HS-27A (cell line): Measurements from ENCODE around the gene DCTN1.
"Not testable (repeated sequence)": the region's sequence is repeated elsewhere in the genome, so short reads cannot be mapped to it uniquely, and the experiment has no call there.

Experiments
- DNase-seq: peaks from one replicate; pipeline ENCODE4 v3.0.0-alpha.2; 2012; ENCODE audit warnings: low read depth, missing footprints

The DCTN1 gene

DNA sequence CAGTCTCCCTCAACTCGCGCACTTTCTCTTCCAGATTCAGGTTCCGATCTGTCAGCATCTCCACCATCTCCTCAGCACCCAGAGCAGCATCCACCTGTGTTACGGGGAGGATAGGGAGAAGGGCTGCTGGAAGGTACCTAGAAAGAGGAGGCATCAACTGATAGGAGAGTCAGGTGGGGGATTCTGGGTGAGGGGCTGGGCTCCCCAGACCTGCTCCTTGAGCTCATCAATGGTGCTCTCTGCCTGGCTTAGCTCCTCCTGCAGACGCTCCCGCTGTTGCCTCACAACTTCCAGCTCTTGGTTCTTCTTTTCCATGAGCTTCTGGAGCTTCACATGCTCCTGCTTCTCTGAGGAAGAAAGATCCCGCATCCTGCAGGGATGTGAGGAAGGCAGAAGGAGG lies 10.1 kb downstream of the DCTN1 start:
- no peak for DNase-seq

- no peak for DNase-seq
Measured at GRCh38 chr2:74368499-74368898, 11.6 kb downstream of the DCTN1 start.

DNA sequence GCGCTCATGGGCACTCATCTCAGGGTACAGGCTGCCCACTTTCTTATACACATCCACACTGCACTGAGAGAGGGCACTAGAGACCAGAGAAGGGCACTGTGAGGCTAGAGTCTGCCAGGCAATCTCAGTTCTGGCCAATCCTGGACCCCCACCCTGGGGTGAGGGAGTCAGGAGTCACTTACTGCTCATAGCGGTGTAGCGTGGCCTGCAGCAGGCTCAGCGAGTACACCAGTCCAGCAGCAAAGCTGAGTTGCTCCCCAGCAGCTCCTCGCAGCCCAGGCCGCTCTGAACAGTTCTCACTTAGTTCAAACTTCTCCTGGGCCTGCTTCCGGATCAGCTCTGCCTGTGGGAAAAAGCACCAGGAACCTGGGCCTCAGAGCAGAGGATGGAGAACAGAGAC lies 12.3 kb downstream of the DCTN1 start:
- no peak for DNase-seq

GRCh38 chr2:74366036-74366435 lies 14.1 kb downstream of the DCTN1 start:
- DNase-seq: no peak

GRCh38 chr2:74364533-74365505 lies 15.3 kb downstream of the DCTN1 start:
- no peak for DNase-seq

GRCh38 chr2:74361327-74361726 lies 18.8 kb downstream of the DCTN1 start:
- no peak for DNase-seq

DNA sequence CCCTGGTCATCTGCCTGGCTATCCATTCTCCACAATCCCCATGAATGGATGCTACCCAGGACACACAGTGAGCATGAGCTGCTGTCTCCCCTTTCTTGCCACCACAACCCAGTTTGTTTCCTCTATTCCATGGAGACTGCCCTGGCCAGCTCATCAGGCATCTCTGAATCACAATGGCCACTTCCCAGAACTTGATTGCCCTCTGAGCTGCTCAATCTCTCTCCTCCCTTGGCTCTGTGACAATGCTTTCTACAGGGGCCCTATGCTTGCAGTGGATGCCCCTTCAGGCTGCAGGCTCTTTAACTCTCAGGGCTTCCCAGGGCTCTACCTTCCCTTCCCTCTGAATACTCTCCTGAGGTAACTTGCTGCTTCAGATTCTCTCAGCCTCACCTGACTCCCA lies 22.5 kb downstream of the DCTN1 start:
- no peak for DNase-seq

DNA sequence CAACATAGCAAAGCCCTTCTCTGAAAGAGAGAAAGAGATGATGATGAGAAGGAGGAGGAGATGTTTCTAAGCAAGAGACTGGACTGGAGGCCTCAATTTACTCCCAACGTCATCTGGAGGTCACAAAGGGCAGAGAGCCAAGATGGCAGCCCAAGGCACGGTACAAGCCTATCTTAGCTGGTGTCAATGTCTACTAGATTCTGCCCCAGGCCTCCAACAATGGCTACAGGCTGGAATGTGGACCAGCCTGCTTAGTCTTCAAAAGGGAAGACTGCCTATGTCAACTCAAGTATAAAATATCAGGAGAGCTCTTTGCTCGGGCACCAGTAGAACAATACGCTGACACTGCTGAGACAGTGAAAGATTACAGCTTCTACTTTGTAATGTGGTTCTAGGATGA lies 30.2 kb downstream of the DCTN1 start:
- no peak for DNase-seq

GRCh38 chr2:74347742-74348141 lies 32.4 kb downstream of the DCTN1 start:
- DNase-seq: no peak

- DNase-seq: no peak
Measured at GRCh38 chr2:74347303-74347702, 32.8 kb downstream of the DCTN1 start.

- DNase-seq: no peak
Measured at GRCh38 chr2:74345272-74345943, 34.7 kb downstream of the DCTN1 start.

DNA sequence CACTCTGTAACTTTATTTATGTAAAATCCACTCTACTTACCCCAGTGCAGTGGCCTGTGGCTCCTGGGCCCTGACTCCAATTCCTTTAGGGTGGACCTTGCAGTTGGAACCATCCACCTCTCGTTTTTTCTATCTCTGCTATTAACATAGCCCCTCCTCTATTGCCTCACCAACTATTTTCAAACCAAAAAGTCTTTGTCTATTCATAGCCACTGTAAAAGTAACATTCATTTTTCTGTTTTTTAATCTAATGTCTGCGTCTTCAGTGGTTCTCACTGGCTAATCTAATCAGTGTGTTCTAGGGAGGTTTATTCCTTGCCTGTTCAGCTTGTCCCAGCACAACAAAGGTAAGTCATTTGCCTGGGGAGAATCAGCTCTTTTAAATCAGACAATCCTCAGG lies 36.8 kb downstream of the DCTN1 start, which contains the start of gene SLC4A5:
Gene SLC4A5, minus strand, starts transcription at position 101 of the 400 bp plus-strand sequence. CDS start 28,393 bp downstream, outside the sequence.
- no peak for DNase-seq

- DNase-seq: not testable (repeated sequence)
Measured at GRCh38 chr2:74336227-74336626, 43.9 kb downstream of the DCTN1 start.

GRCh38 chr2:74334931-74335333 lies 45.2 kb downstream of the DCTN1 start:
- DNase-seq: peak; percentile 24

DNA sequence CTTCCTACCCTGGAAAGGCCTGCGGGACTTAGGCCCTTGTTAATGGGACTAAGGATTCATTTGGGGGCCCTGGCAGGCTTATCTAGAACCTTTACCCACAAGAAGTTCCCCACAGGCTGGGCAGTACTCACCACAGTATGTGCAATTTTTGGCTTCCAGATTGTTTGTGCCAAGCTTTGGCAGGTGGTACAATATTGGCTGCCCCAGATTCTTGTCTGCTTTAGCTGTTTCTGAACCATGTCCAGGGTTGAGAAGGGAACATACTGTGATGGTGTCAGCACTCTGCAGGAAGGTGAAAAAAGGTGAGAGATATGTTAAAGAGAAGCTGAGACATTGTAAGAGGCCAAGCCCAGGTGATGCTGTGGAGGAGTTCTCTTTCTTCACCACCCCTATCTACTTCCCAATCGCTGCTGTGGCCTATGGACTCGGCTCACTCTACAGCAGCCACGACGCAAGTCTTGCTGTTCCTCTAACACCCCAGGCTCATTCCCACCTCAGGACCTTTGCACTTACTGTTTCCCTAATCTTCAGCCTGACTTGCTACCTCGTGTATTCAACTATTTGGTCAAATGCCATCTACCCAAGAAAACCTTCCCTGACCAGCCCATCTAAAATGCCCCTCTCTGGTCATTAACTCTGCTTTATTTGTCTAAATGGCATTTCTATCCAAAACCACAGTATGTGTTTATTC lies 46.1 kb downstream of the DCTN1 start:
- no peak for DNase-seq

DNA sequence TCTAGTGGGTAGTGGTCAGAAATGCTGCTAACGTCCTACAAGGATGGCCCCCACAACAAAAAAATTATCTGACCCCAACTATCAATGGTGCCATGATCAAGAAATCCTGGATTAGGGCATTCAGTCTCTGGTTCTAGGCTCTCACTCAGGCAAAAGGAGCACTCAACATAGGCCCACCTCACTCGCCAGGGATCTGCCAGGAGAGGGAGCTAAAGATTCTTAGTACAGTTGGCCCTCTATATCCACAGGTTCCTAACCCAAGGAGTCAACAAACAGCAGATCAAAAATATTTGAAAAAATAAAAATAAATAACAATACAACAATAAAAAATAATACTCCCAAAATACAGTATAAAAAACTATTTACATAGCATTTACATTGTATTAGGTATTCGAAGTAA lies 46.9 kb downstream of the DCTN1 start:
- peak; percentile 14 for DNase-seq

- DNase-seq: no peak
Measured at GRCh38 chr2:74332550-74333174, 47.4 kb downstream of the DCTN1 start.

DNA sequence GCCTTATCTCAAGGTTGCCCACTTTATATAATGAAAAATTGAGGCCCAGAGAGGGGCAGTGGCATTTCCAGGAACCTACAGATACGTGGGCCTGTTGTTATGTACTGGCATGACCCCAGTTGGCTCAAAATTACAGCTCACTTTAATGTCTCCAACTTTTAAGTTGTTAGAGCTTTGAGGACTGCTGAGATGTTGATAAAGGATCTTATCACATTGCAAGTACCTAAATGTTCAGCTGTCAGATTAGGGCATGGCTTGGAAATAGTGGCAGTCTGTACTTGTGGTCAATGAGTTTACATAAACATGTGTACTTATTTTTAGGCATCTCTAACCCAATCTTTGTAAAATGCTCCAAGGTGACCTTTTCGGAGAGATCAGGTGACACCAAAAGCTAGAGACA lies 51.5 kb downstream of the DCTN1 start:
- DNase-seq: no peak

GRCh38 chr2:74328074-74328473 lies 52.0 kb downstream of the DCTN1 start:
- DNase-seq: no peak

DNA sequence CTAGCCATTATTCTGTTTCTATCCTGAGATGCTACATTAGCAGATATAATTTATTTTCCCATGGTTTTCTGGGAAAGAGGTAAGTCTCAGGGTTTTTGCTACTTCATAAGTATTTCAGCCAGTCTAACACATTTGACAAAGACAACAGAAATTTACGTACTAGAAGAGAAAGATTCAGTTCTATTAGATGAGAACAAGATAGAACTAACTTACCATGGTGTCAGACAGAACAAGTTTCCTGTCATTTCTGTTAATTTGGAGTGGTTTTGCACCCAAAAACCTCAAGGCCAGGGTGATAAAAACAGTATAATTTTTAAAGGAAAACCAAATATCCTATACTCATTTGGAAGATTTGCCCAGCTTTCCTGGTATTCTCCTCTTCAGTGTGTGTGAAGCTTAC lies 52.5 kb downstream of the DCTN1 start:
- DNase-seq: no peak

GRCh38 chr2:74327199-74327598 lies 52.9 kb downstream of the DCTN1 start:
- no peak for DNase-seq

DNA sequence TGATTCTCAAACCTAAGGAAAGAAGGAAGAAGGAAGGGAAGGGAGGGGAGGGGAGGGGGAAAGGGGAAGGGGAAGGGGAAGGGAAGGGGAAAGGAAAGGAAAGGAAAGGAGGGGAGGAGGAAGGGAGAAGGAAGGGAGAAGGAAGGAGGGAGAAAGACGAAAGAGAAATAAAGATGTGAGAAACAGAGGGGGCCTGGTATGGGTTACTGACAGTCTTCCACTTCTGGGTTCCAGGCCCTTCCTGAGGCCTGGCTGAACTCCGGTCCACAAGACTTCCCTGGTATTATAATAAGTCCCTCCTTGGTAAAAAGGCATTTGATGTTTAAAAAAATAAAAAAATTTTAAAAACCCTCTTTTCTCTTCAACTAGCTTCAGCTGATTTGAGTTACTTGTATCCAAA lies 54.3 kb downstream of the DCTN1 start:
- DNase-seq: no peak
